ENCODE data around the gene PDK2. TPM values are rescaled to one million over a fixed set of nuclear protein-coding genes. Genes with fewer than 3 reads are reported as not detected.

Gene PDK2
- total and polyA plus RNA-seq, 2 donors (not counting 1 experiment from before 2014, with no cell fraction given) = 19.2 to 41.0 TPM

- no peak for DNase-seq (ENCODE audit: low read depth in 2 of 2)
- no peak for TF ChIP-seq EZH2 (IDR thresholded peaks at IDR 0.05; ENCODE audit: low read length, missing control alignments)
- TF ChIP-seq CTCF (conservative IDR thresholded peaks at IDR 0.05 in 1 of 2, IDR thresholded peaks at IDR 0.05 in 1 of 2; ENCODE audit: low read depth in 1 of 2, low read length in 2 of 2) = no peak
These were observed 7.2 kb downstream of the PDK2 start for GRCh38 chr17:50102164-50102991.

GRCh38 chr17:50103252-50103651, 8.1 kb downstream of the PDK2 start:
- peaks cover 2% of the 10 kb centered on the region for H3K36me3 ChIP-seq (ENCODE audit: control insufficient read depth, insufficient read depth, low read length)
- no peak for TF ChIP-seq EZH2 (IDR thresholded peaks at IDR 0.05; ENCODE audit: low read length, missing control alignments)
- no peak for TF ChIP-seq CTCF (conservative IDR thresholded peaks at IDR 0.05 in 1 of 2, IDR thresholded peaks at IDR 0.05 in 1 of 2; ENCODE audit: low read depth in 1 of 2, low read length in 2 of 2)
- H3K4me1 ChIP-seq (ENCODE audit: control insufficient read depth, extremely low read depth, insufficient read depth, low read length) = peaks cover 13% of the 10 kb centered on the region
- H3K9me3 ChIP-seq (ENCODE audit: control insufficient read depth, insufficient read depth, low read depth, low read length) = no peaks in the 10 kb centered on the region
- no peak overlapping the region for H2AFZ ChIP-seq (ENCODE audit: low read length)
- no peaks in the 10 kb centered on the region for H3K79me2 ChIP-seq (ENCODE audit: control insufficient read depth, insufficient read depth, low read length)
- no peaks in the 10 kb centered on the region for H3K27me3 ChIP-seq (ENCODE audit: control insufficient read depth, insufficient read depth, low read length)
- no peak for DNase-seq (ENCODE audit: low read depth in 2 of 2)
- no peak overlapping the region for H3K27ac ChIP-seq (ENCODE audit: insufficient read depth, low read length)
- H3K4me2 ChIP-seq (ENCODE audit: extremely low read depth, insufficient read depth, low read length) = no peak overlapping the region
- H4K20me1 ChIP-seq (ENCODE audit: control insufficient read depth, extremely low read depth, insufficient read depth, low read length) = no peaks in the 10 kb centered on the region
- H3K9ac ChIP-seq (ENCODE audit: insufficient read depth, low read length) = no peak overlapping the region
- H3K4me3 ChIP-seq (replicated peaks in 1 of 4; ENCODE audit: control extremely low read depth in 1 of 4, insufficient read depth in 1 of 4, low read depth in 3 of 4, low read length in 4 of 4) = no peak overlapping the region

More at GRCh38 chr17:50102164-50102991, 7.2 kb downstream of the PDK2 start:
- H3K27me3 ChIP-seq (ENCODE audit: control insufficient read depth, insufficient read depth, low read length) = no peaks in the 10 kb centered on the region
- no peak overlapping the region for H3K4me2 ChIP-seq (ENCODE audit: extremely low read depth, insufficient read depth, low read length)
- peaks cover 4% of the 10 kb centered on the region for H3K36me3 ChIP-seq (ENCODE audit: control insufficient read depth, insufficient read depth, low read length)
- H3K79me2 ChIP-seq (ENCODE audit: control insufficient read depth, insufficient read depth, low read length) = no peaks in the 10 kb centered on the region
- peaks cover 8% of the 10 kb centered on the region for H3K4me1 ChIP-seq (ENCODE audit: control insufficient read depth, extremely low read depth, insufficient read depth, low read length)
- H3K27ac ChIP-seq (ENCODE audit: insufficient read depth, low read length) = no peak overlapping the region
- H3K4me3 ChIP-seq (replicated peaks in 1 of 4; ENCODE audit: control extremely low read depth in 1 of 4, insufficient read depth in 1 of 4, low read depth in 3 of 4, low read length in 4 of 4) = no peak overlapping the region
- no peak overlapping the region for H2AFZ ChIP-seq (ENCODE audit: low read length)
- H3K9ac ChIP-seq (ENCODE audit: insufficient read depth, low read length) = no peak overlapping the region
- H3K9me3 ChIP-seq (ENCODE audit: control insufficient read depth, insufficient read depth, low read depth, low read length) = no peaks in the 10 kb centered on the region
- no peaks in the 10 kb centered on the region for H4K20me1 ChIP-seq (ENCODE audit: control insufficient read depth, extremely low read depth, insufficient read depth, low read length)

GRCh38 chr17:50103941-50104340, 8.8 kb downstream of the PDK2 start:
- no peak overlapping the region for H2AFZ ChIP-seq (ENCODE audit: low read length)
- H3K9ac ChIP-seq (ENCODE audit: insufficient read depth, low read length) = no peak overlapping the region
- H3K27ac ChIP-seq (ENCODE audit: insufficient read depth, low read length) = no peak overlapping the region
- no peaks in the 10 kb centered on the region for H4K20me1 ChIP-seq (ENCODE audit: control insufficient read depth, extremely low read depth, insufficient read depth, low read length)
- H3K4me1 ChIP-seq (ENCODE audit: control insufficient read depth, extremely low read depth, insufficient read depth, low read length) = peaks cover 13% of the 10 kb centered on the region
- no peaks in the 10 kb centered on the region for H3K9me3 ChIP-seq (ENCODE audit: control insufficient read depth, insufficient read depth, low read depth, low read length)
- TF ChIP-seq EZH2 (IDR thresholded peaks at IDR 0.05; ENCODE audit: low read length, missing control alignments) (no peak), CTCF (conservative IDR thresholded peaks at IDR 0.05 in 1 of 2, IDR thresholded peaks at IDR 0.05 in 1 of 2; ENCODE audit: low read depth in 1 of 2, low read length in 2 of 2) (no peak)
- no peak overlapping the region for H3K4me2 ChIP-seq (ENCODE audit: extremely low read depth, insufficient read depth, low read length)
- no peaks in the 10 kb centered on the region for H3K79me2 ChIP-seq (ENCODE audit: control insufficient read depth, insufficient read depth, low read length)
- H3K4me3 ChIP-seq (replicated peaks in 1 of 4; ENCODE audit: control extremely low read depth in 1 of 4, insufficient read depth in 1 of 4, low read depth in 3 of 4, low read length in 4 of 4) = no peak overlapping the region
- no peak for DNase-seq (ENCODE audit: low read depth in 2 of 2)
- no peaks in the 10 kb centered on the region for H3K27me3 ChIP-seq (ENCODE audit: control insufficient read depth, insufficient read depth, low read length)
- H3K36me3 ChIP-seq (ENCODE audit: control insufficient read depth, insufficient read depth, low read length) = peaks cover 2% of the 10 kb centered on the region

Data from fibroblast of lung (primary cell).